Measurements from ENCODE around the gene LSR. TPM values are rescaled to one million over a fixed set of nuclear protein-coding genes. Genes with fewer than 3 reads are reported as not detected.
A peak's percentile ranks its signal among the peaks of the same experiment; 100 is the strongest.

LSR gene
- total and polyA plus RNA-seq, 2 donors (not counting 1 experiment from before 2014, with no cell fraction given), result 37.2 to 45.3 TPM

DNA sequence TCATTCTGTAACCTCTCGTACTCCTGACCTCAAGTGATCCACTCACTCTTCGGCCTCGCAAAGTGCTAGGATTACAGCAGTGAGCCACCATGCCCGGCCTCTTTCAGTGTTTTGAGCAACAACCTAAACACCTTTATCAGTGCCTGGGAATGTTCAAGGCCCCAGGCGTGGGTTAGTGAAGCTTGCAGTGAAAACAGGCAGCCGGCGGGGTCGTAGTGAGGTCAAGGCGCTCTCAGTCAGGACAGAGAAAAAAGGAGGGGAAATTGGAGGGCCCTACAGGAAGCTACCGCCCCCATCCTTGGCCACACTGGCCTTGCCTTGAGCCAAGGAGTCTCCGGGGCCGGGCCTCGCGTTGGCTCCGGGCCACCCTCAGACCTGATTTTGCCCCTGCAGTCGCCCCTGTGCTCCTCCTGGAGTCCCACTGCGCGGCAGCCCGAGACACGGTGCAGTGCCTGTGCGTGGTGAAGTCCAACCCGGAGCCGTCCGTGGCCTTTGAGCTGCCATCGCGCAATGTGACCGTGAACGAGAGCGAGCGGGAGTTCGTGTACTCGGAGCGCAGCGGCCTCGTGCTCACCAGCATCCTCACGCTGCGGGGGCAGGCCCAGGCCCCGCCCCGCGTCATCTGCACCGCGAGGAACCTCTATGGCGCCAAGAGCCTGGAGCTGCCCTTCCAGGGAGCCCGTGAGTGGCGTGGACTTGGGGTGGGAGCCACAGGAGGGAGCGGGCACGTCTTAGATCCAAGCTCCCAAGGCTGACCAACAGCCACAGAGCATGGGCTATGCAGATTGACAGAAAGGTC lies 60.9 kb downstream of the LSR start:
- Histone ChIP-seq H3K4me2 (replicated peaks; ENCODE audit: low read depth, low read length, poor library complexity, severe bottlenecking) (no peak overlapping the region), H3K27me3 (replicated peaks in 1 of 4; ENCODE audit: control extremely low read depth in 1 of 4, control insufficient read depth in 3 of 4, insufficient read depth in 4 of 4, low read length in 3 of 4) (no peaks in the 10 kb centered on the region), H3K27ac (ENCODE audit: low read length in 2 of 2) (no peak overlapping the region), H3K79me2 (ENCODE audit: control insufficient read depth, insufficient read depth, low read length) (peaks cover 50% of the 10 kb centered on the region), H4K20me1 (ENCODE audit: control insufficient read depth, insufficient read depth, low read length, poor library complexity, severe bottlenecking) (no peaks in the 10 kb centered on the region), H3K9ac (ENCODE audit: low read length) (no peak overlapping the region), H2AFZ (ENCODE audit: insufficient read depth, low read depth, low read length, poor library complexity, severe bottlenecking) (no peak overlapping the region), H3K9me3 (ENCODE audit: control extremely low read depth in 1 of 3, control insufficient read depth in 2 of 3, insufficient read depth in 1 of 3, low read length in 2 of 3) (no peaks in the 10 kb centered on the region), H3K36me3 (replicated peaks in 1 of 2; ENCODE audit: control extremely low read depth in 1 of 2, control insufficient read depth in 1 of 2, extremely low read depth in 1 of 2, insufficient read depth in 2 of 2, low read length in 1 of 2) (no peaks in the 10 kb centered on the region), H3K4me1 (ENCODE audit: control insufficient read depth in 2 of 2, insufficient read depth in 2 of 2, low read length in 2 of 2) (peaks cover 30 to 65% of the 10 kb centered on the region in 2 donors), H3K4me3 (ENCODE audit: control extremely low read depth in 1 of 5, extremely low read depth in 1 of 5, insufficient read depth in 1 of 5, low read depth in 2 of 5, low read length in 4 of 5) (no peak overlapping the region)
- no peak for TF ChIP-seq CTCF (IDR thresholded peaks at IDR 0.05)
- TF ChIP-seq EZH2 (IDR thresholded peaks at IDR 0.05; ENCODE audit: borderline replicate concordance, insufficient read depth, low read depth, low read length, poor library complexity, severe bottlenecking), result no peak
- CTCF ChIA-PET, result no interaction called here
- Mint-ChIP-seq H3K4me1 (peaks cover 51% of the 10 kb centered on the region), H3K27me3 (no peaks in the 10 kb centered on the region), H3K9me3 (ENCODE audit: insufficient read depth) (no peaks in the 10 kb centered on the region), H3K4me3 (no peak overlapping the region), H3K27ac (no peak overlapping the region)
- 94% methylated on average over 41 of the region's 47 CpGs for WGBS (ENCODE audit: insufficient coverage)
- intact Hi-C loops (cut with micrococcal nuclease), result no loop called here
- ATAC-seq (ENCODE audit: low read depth), result no peak
- DNase-seq, result no peak
- POLR2A ChIA-PET, result no interaction called here

GRCh38 chr19:35310331-35310730 lies 61.5 kb downstream of the LSR start:
- no peak overlapping the region for H3K9ac ChIP-seq (ENCODE audit: low read length)
- H3K27ac Mint-ChIP-seq, result peak overlapping the region; percentile 37
- intact Hi-C loops (cut with micrococcal nuclease), result no loop called here
- CTCF ChIA-PET, result no interaction called here
- H3K36me3 ChIP-seq (replicated peaks in 1 of 2; ENCODE audit: control extremely low read depth in 1 of 2, control insufficient read depth in 1 of 2, extremely low read depth in 1 of 2, insufficient read depth in 2 of 2, low read length in 1 of 2), result no peaks in the 10 kb centered on the region
- 76% methylated on average over 9 of the region's 12 CpGs for WGBS (ENCODE audit: insufficient coverage)
- ATAC-seq (ENCODE audit: low read depth), result no peak
- TF ChIP-seq EZH2 (IDR thresholded peaks at IDR 0.05; ENCODE audit: borderline replicate concordance, insufficient read depth, low read depth, low read length, poor library complexity, severe bottlenecking), result no peak
- peak overlapping the region; percentile 15 for H3K4me2 ChIP-seq (replicated peaks; ENCODE audit: low read depth, low read length, poor library complexity, severe bottlenecking)
- no peak overlapping the region for H2AFZ ChIP-seq (ENCODE audit: insufficient read depth, low read depth, low read length, poor library complexity, severe bottlenecking)
- peaks cover 57% of the 10 kb centered on the region for H3K79me2 ChIP-seq (ENCODE audit: control insufficient read depth, insufficient read depth, low read length)
- no peak overlapping the region for H3K4me3 Mint-ChIP-seq
- H3K9me3 Mint-ChIP-seq (ENCODE audit: insufficient read depth), result no peaks in the 10 kb centered on the region
- peaks cover 35 to 69% of the 10 kb centered on the region in 2 donors for H3K4me1 ChIP-seq (ENCODE audit: control insufficient read depth in 2 of 2, insufficient read depth in 2 of 2, low read length in 2 of 2)
- no peaks in the 10 kb centered on the region for H4K20me1 ChIP-seq (ENCODE audit: control insufficient read depth, insufficient read depth, low read length, poor library complexity, severe bottlenecking)
- DNase-seq, result no peak
- H3K27ac ChIP-seq (ENCODE audit: low read length in 2 of 2), result no peak overlapping the region
- no peaks in the 10 kb centered on the region for H3K9me3 ChIP-seq (ENCODE audit: control extremely low read depth in 1 of 3, control insufficient read depth in 2 of 3, insufficient read depth in 1 of 3, low read length in 2 of 3)
- H3K4me3 ChIP-seq (ENCODE audit: control extremely low read depth in 1 of 5, extremely low read depth in 1 of 5, insufficient read depth in 1 of 5, low read depth in 2 of 5, low read length in 4 of 5), result no peak overlapping the region
- peaks cover 51% of the 10 kb centered on the region for H3K4me1 Mint-ChIP-seq
- no peaks in the 10 kb centered on the region for H3K27me3 ChIP-seq (replicated peaks in 1 of 4; ENCODE audit: control extremely low read depth in 1 of 4, control insufficient read depth in 3 of 4, insufficient read depth in 4 of 4, low read length in 3 of 4)
- POLR2A ChIA-PET, result no interaction called here
- no peaks in the 10 kb centered on the region for H3K27me3 Mint-ChIP-seq
